Right cardiac atrium (tissue), 5 donors: ENCODE results near the gene ANP32E. TPM values are rescaled to one million over a fixed set of nuclear protein-coding genes. Genes with fewer than 3 reads are reported as not detected.
"Not testable (repeated sequence)": the region's sequence is repeated elsewhere in the genome, so short reads cannot be mapped to it uniquely, and the experiment has no call there.

Source experiments
- ATAC-seq, 2 donors: fragments of 200-7000 bp; cut with Tn5 transposase; one replicate each; pipeline versions ENCODE4 v1.8.0 to v1.9.1; 2020; ENCODE audit warnings: moderate library complexity in 2 of 2, mild to moderate bottlenecking in 1 of 2
- DNase-seq, 3 donors: peaks; one replicate each; pipeline ENCODE4 v3.0.0-alpha.2; 2020
- H3K27ac ChIP-seq: one replicate; pipeline ENCODE4 v1.5.1; 2013; ENCODE audit warnings: mild to moderate bottlenecking, low read length, control low read depth, moderate library complexity
- H3K27me3 ChIP-seq: one replicate; pipeline ENCODE4 v1.6.1; 2013; ENCODE audit not compliant: control insufficient read depth, insufficient read depth
- H3K4me1 ChIP-seq: one replicate; pipeline ENCODE4 v1.6.1; 2013; ENCODE audit warnings: low read length; ENCODE audit not compliant: control insufficient read depth, insufficient read depth
- H3K4me3 ChIP-seq: one replicate; pipeline ENCODE4 v1.5.1; 2013; ENCODE audit warnings: low read length, control low read depth
- H3K9me3 ChIP-seq: one replicate; pipeline ENCODE4 v1.6.1; 2013; ENCODE audit warnings: low read length; ENCODE audit not compliant: control insufficient read depth
- WGBS: extraction: QIAGEN DNeasy Blood & Tissue Kit; methylation state at CpG from one replicate; pipeline ENCODE4 v1.1.7; 2013; 5-methylcytosine and 5-hydroxymethylcytosine counted together
- intact Hi-C, 4 donors: fragments of 100-400 bp; cut with DNase I; formaldehyde crosslinking; loops; one replicate each; pipeline versions ENCODE4 v1.11.0 to v1.14.0; 2022 to 2023
- polyA plus RNA-seq: library from polyadenylated mRNA; stranded (reverse); fragments of 200-250 nt; gene quantifications from one replicate; pipeline ENCODE4 v1.2.3, GENCODE V29; 2013
- total RNA-seq, 4 donors: library from RNA; stranded (reverse); fragmentation: NEBNext Ultra II Directional; extraction: Animal tissue kit (Norgen Biotek cat#: 25700); gene quantifications; one replicate each; pipeline ENCODE4 v1.2.1, GENCODE V29; 2021
- donor health status: healthy with polysubstance abuse.
- donor health status: DM: no; HTN: yes; CAD: no.
- donor health status: DM: no; HTN: no; CAD: no.
- donor health status: DM: no; HTN: yes; CAD: no; lungs with severe emphysema.
- donor health status: DM: yes; HTN: yes; CAD: no.

The ANP32E gene
- total and polyA plus RNA-seq, 5 donors: 23.7 to 36.3 (median 28.2) TPM

DNA sequence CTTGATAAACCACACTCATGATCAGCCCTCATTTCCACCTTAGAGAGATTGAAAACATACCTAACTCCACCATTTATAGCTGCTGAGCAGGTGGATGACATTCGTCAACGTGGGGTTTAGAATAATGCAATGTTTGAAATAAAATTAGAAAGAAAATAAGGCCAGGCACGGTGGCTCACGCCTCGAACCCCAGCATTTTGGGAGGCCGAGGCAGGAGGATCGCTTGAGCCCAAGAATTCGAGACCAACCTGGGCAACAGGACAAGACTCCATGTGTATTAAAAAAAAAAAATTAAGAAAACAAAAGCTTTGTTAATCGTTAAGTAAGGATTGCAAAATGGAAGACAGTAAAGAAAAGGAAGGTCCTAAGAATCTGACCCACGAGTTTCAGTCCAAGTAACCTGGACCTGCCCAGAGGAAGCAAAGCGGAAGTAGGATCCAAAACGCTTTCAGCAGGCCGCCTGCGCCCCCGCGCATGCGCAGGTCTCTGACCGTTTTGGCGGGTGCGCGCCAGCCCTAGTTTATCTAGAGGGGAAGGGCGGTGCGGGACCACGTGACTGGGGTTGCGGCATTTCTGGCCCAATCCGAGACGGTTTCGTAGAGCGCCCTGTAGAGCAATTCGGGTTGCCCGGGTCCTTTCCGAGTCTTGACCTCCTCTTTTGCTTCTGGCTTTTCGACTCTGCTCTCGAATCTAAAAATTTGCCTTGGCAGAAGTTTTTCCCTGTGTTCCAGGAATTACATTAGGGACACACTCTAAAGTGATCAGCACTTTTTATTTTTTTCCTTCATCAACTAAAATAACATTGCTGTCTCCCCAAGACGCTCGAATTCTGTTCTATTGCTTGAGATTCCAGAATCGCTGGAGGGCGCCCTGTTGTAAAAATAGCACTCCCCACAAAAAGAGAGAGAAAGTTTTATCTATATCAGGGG lies 22.5 kb downstream of the ANP32E start:
- H3K4me3 ChIP-seq: peak overlapping the region; percentile 59
- WGBS: 16% methylated on average over 38 of the region's 38 CpGs
- DNase-seq (peak; percentile 97 to 99 (median 98)), ATAC-seq (peak; percentile 99 to 100)
- H3K27ac ChIP-seq: peak overlapping the region; percentile 54
- H3K27me3 ChIP-seq: no peaks in the 10 kb centered on the region
- intact Hi-C loops: no loop called here
- no peaks in the 10 kb centered on the region for H3K9me3 ChIP-seq
- H3K4me1 ChIP-seq: no peaks in the 10 kb centered on the region

DNA sequence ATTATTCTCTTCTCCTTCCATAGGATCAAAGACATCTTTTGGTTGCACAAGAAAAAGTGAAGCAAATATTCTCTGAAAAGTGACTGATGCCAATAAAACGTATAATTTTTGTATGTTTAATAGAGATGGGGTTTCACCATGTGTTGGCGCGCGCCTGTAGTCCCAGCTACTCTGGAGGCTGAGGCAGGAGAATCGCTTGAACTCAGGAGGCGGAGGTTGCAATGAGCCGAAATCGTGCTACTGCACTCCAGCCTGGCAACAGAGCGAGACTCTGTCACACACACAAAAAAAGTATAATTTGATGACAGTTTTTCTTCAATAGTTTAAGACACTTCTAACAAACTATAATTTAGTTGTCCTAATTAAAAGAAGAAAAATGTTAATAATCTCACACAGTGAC lies 23.8 kb downstream of the ANP32E start:
- no peaks in the 10 kb centered on the region for H3K4me1 ChIP-seq
- no peaks in the 10 kb centered on the region for H3K27me3 ChIP-seq
- no peak overlapping the region for H3K27ac ChIP-seq
- ATAC-seq: no peak
- no peaks in the 10 kb centered on the region for H3K9me3 ChIP-seq
- WGBS: 96% methylated on average over 9 of the region's 9 CpGs
- no peak for DNase-seq
- H3K4me3 ChIP-seq: no peak overlapping the region
- intact Hi-C loops: no loop called here

DNA sequence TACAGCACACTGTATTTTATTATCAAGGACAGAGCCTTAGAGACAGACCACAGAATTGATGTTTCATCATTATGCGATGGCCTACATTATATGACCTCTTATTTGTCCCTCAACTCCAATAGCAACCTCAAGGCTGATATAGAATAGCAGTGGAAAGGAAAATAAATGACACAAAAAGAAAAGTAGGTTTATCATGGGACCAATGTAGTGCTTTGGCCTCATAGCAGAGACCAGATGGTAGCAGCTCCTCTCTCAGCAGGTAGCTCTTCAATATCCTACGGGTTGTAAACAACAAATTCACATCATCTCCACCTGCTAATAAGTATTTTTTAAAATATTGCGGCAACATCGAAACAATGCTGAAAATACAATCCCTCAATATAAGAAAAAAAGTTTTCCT lies 25.2 kb downstream of the ANP32E start:
- Histone ChIP-seq H3K27ac (no peak overlapping the region), H3K4me3 (no peak overlapping the region), H3K9me3 (no peaks in the 10 kb centered on the region), H3K4me1 (no peaks in the 10 kb centered on the region), H3K27me3 (no peaks in the 10 kb centered on the region)
- DNase-seq (no peak), ATAC-seq (no peak)
- WGBS: 96% methylated on average over 4 of the region's 4 CpGs
- intact Hi-C loops: no loop called here

DNA sequence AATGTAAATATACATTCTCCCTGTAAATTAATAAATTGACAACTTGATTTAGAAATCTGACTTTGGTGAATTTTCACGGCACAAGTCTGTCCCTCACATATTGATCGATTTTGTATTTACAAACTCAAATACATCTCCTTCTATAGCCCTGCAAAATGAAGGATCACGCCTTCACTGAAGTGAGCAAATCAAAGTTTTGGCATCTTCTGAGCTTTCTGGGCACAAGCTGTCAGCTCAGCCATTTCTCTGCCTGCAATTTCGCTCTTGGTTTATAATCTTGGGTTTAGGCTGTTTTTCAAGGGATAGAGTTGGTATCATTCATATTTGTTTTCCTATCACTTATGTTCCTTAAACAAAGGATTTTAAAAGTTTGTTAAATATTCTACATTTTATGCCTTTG lies 25.8 kb downstream of the ANP32E start:
- no peaks in the 10 kb centered on the region for H3K9me3 ChIP-seq
- intact Hi-C loops: no loop called here
- H3K4me3 ChIP-seq: no peak overlapping the region
- H3K4me1 ChIP-seq: no peaks in the 10 kb centered on the region
- ATAC-seq: no peak
- no peaks in the 10 kb centered on the region for H3K27me3 ChIP-seq
- 91% methylated on average over 4 of the region's 4 CpGs for WGBS
- no peak overlapping the region for H3K27ac ChIP-seq
- DNase-seq: no peak

DNA sequence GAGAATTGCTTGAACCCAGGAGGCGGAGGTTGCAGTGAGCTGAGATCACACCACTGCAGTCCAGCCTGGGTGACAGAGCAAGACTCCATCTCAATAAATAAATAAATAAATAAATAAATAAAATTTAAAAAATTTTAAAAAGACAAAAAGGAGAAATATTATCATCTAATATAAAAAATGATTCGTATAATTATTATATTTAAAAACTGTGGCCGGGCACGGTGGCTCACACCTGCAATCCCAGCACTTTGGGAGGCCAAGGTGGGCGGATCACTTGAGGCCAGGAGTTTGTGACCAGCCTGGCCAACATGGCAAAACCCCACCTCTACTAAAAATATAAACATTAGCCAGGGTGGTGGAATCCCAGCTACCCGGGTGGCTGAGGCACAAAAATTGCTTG lies 27.5 kb downstream of the ANP32E start:
- H3K27ac ChIP-seq, DNase-seq, ATAC-seq, H3K27me3 ChIP-seq, H3K4me1 ChIP-seq, intact Hi-C loops, H3K4me3 ChIP-seq, H3K9me3 ChIP-seq: not testable (repeated sequence)
- WGBS: 90% methylated on average over 6 of the region's 6 CpGs

DNA sequence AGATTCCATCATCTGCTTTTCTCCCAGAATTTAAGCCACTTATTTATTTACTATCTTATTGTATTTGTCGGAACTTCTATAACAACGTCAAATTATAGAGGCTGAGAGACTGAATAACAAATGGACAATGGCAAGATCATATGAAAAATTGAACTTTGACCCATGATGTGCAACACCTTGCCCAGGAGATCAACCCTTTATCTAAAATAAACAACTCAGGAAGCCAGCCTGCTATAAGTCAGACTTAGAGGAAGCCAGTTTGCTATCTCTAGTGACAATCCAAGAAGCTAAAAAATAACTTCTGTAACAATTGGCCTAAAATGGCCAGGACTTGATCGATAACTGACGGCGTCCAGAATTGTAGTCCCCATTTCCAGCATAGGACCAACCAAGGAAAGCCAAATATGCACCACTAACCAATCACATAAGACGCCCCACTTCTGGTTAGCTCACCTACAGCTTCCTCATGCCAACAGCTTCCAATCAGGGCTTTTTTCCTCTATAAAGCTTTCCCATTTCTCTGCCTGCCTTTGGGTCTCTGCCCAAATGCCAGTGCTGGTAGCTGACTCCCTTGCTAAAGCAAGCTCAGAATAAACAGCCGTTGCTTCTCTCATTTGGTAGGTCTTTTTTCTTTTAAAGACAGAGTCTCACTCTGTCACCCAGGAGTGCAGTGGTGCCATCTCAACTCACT lies 28.5 kb downstream of the ANP32E start:
- H3K4me3 ChIP-seq: no peak overlapping the region
- 85% methylated on average over 7 of the region's 7 CpGs for WGBS
- H3K27me3 ChIP-seq: no peaks in the 10 kb centered on the region
- DNase-seq (no peak), ATAC-seq (no peak)
- H3K27ac ChIP-seq: no peak overlapping the region
- H3K9me3 ChIP-seq: no peaks in the 10 kb centered on the region
- intact Hi-C loops: no loop called here
- no peaks in the 10 kb centered on the region for H3K4me1 ChIP-seq

DNA sequence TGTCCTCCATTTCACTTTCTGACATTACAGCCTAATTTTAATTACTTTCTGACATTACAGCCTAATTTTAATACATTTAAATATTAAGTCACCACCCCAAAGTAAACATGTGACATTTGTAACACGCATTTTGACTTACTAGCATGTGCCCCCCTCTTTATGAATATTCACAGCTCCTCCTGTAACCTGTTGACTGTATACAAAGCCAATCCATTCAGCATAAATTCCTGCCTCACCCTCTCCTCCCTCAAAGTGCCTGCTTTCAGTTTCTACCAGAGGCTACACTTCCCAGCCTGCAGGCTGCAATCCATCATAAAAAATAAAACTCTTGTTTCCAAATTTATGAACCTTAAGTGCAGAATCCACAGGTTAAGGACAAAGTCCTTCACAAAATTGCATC lies 39.5 kb downstream of the ANP32E start:
- ATAC-seq (no peak), DNase-seq (no peak)
- Histone ChIP-seq H3K27me3 (no peaks in the 10 kb centered on the region), H3K4me1 (no peaks in the 10 kb centered on the region), H3K9me3 (no peaks in the 10 kb centered on the region), H3K27ac (no peak overlapping the region), H3K4me3 (no peak overlapping the region)
- WGBS: 79% methylated on average over 1 of the region's 1 CpG
- intact Hi-C loops: no loop called here

DNA sequence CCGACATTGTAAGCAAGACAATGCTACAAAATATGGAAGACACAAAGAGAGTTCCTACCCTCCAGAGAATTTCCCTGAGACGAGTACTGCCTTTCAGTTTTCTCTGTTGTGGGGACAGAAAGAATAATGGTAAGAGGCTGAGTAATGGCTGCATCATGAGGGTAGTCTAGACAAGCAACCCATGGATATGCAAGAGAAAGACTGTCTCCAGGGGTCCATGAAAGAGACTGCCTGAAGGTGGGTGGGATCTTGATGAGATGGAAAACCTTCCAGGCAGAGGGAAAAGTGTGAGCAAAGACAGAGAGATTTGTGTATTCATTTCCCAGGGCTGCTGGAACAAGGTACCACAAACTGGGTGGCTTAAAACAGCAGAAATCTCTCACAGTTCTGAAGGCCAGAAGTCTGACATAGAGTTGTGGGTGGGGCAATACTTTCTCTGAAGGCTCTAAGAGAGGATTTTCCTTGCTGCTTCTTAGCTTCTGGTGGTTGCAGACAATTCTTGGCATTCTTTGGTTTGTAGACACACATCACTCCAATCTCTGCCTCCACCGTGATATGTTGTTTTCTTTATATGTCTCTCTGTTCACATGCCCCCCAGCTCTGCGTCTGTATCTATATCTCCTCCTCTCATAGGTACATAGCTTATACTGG lies 41.4 kb downstream of the ANP32E start:
- no peak for ATAC-seq
- H3K4me1 ChIP-seq: no peaks in the 10 kb centered on the region

DNA sequence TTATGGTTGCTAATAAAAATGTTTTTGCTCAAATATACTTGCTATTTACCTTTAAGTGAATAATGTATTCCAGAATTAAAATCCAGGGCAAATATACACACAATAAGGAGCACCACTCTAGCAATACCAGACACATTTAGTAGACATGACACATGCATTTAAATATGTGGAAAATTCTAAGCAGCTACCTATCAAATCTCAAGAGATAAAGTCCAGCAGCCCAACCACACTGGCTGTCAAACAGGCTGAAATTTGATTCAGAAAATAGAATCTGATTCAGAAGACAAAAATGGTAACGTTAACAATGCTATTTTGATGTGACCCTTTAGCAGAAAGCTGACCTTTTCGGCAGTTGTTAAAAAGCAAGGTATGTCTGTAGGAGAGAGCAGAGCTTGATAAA lies 43.9 kb downstream of the ANP32E start:
- H3K27ac ChIP-seq: peak overlapping the region; percentile 67
- H3K4me1 ChIP-seq: no peaks in the 10 kb centered on the region
- 34% methylated on average over 2 of the region's 2 CpGs for WGBS
- DNase-seq: no peak
- no peaks in the 10 kb centered on the region for H3K27me3 ChIP-seq
- peaks cover 3% of the 10 kb centered on the region for H3K9me3 ChIP-seq
- intact Hi-C loops: no loop called here
- no peak overlapping the region for H3K4me3 ChIP-seq
- ATAC-seq: peak; percentile 65 to 66

More for the DNA sequence above, 41.4 kb downstream of the ANP32E start:
- no peaks in the 10 kb centered on the region for H3K27me3 ChIP-seq
- no peak overlapping the region for H3K27ac ChIP-seq
- H3K4me3 ChIP-seq: no peak overlapping the region
- WGBS: 81% methylated on average over 4 of the region's 4 CpGs
- peaks cover 3% of the 10 kb centered on the region for H3K9me3 ChIP-seq
- intact Hi-C loops: no loop called here
- no peak for DNase-seq

DNA sequence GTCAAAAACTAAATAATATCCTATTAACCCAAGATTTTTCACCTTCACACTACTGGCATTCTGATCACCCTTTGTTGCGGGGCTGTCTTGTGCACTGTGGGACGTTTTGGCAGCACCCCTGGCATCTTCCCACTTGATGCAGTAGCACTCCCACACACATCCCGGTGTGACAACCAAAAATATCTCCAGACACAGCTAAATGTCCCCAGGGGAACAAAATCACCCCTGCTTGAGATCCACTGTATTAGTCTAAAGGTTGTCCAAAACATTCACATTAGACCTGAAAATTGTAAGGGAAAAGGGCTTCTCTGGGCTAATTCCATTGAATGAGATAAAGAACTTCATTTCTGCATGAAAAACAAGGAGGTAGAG lies 48.4 kb downstream of the ANP32E start:
- no peak for DNase-seq
- Histone ChIP-seq H3K4me1 (no peaks in the 10 kb centered on the region), H3K4me3 (no peak overlapping the region), H3K27me3 (no peaks in the 10 kb centered on the region), H3K9me3 (peaks cover 3% of the 10 kb centered on the region), H3K27ac (no peak overlapping the region)
- 6% methylated on average over 3 of the region's 3 CpGs for WGBS
- intact Hi-C loops: loop anchor here in 1 of 4 donors (5.0 kb wide), 1 partner anchor 115 kb away; no protein-coding TSS in a partner anchor
- ATAC-seq: peak; percentile 51 to 64
